IMR-90 (cell line): ENCODE measurements around the gene AGBL1. TPM values are rescaled to one million over a fixed set of nuclear protein-coding genes. Genes with fewer than 3 reads are reported as not detected.

Experiments used
- ATAC-seq: fragments of 200-7000 bp; cut with Tn5 transposase; 2 replicates; pipeline ENCODE4 v1.9.1; 2020; ENCODE audit warnings: low read depth, mild to moderate bottlenecking, moderate library complexity
- BruUV-seq: library from RNA; stranded (reverse); fragments of 400-500 nt; replicated peaks from 2 replicates; lab custom pipeline; 2021; lab: Mats Ljungman, UMichigan
- CTCF ChIA-PET: fragments of 300-600 bp; formaldehyde crosslinking; extraction: SDS; loops from one replicate; lab custom pipeline; 2021; ENCODE audit warnings: antibody characterized with exemption; lab: Yijun Ruan, JAX
- POLR2A ChIA-PET: fragments of 300-600 bp; sonication (Branson Sonifier 250); formaldehyde crosslinking; loops from one replicate; lab custom pipeline; 2022; ENCODE audit warnings: antibody characterized with exemption; ENCODE audit not compliant: unreplicated experiment; lab: Charles Lee
- DNase-seq: peaks from one replicate; pipeline ENCODE4 v3.0.0; 2013
- H2AFZ ChIP-seq: replicated peaks from 2 replicates; pipeline ENCODE3; 2013; ENCODE audit warnings: low read length, mild to moderate bottlenecking; ENCODE audit not compliant: poor library complexity
- H2AK5ac ChIP-seq: 2 replicates; pipeline ENCODE4 v1.6.1; 2013; ENCODE audit warnings: low read depth, low read length, inconsistent platforms
- H2AK9ac ChIP-seq: replicated peaks from 2 replicates; pipeline ENCODE3; 2013; ENCODE audit warnings: mild to moderate bottlenecking, low read depth, low read length, moderate library complexity; ENCODE audit not compliant: poor library complexity
- H2BK120ac ChIP-seq: 2 replicates; pipeline ENCODE4 v1.6.1; 2013; ENCODE audit warnings: low read depth, low read length, inconsistent platforms
- H2BK15ac ChIP-seq: 3 replicates; pipeline ENCODE4 v1.6.1; 2013; ENCODE audit warnings: low read depth, low read length, inconsistent platforms
- H2BK20ac ChIP-seq: 2 replicates; pipeline ENCODE4 v1.6.1; 2013; ENCODE audit warnings: low read depth, mild to moderate bottlenecking, inconsistent platforms, low read length, moderate library complexity
- H2BK5ac ChIP-seq: 2 replicates; pipeline ENCODE4 v1.6.1; 2013; ENCODE audit warnings: mild to moderate bottlenecking, low read depth, low read length, inconsistent platforms; ENCODE audit not compliant: poor library complexity, severe bottlenecking
- H3K14ac ChIP-seq: replicated peaks from 2 replicates; pipeline ENCODE4 v1.6.1; 2013; ENCODE audit warnings: low read depth, low read length, inconsistent platforms
- H3K18ac ChIP-seq: 2 replicates; pipeline ENCODE4 v1.6.1; 2013; ENCODE audit warnings: low read depth, low read length, control low read depth
- H3K23ac ChIP-seq: 2 replicates; pipeline ENCODE4 v1.6.1; 2013; ENCODE audit warnings: low read depth, low read length, inconsistent platforms
- H3K27ac ChIP-seq: 2 replicates; pipeline ENCODE4 v1.5.1; 2013; ENCODE audit warnings: mild to moderate bottlenecking, control low read depth, low read length; ENCODE audit not compliant: insufficient read depth
- H3K27me3 ChIP-seq: 2 replicates; pipeline ENCODE4 v1.6.1; 2013; ENCODE audit warnings: low read length; ENCODE audit not compliant: control insufficient read depth, insufficient read depth
- H3K36me3 ChIP-seq: 2 replicates; pipeline ENCODE4 v1.6.1; 2013; ENCODE audit warnings: low read length, mixed read lengths; ENCODE audit not compliant: control insufficient read depth, insufficient read depth
- H3K4ac ChIP-seq: 2 replicates; pipeline ENCODE4 v1.6.1; 2013; ENCODE audit warnings: low read depth, low read length, inconsistent platforms
- H3K4me1 ChIP-seq: 2 replicates; pipeline ENCODE4 v1.6.1; 2013; ENCODE audit warnings: low read length, mixed read lengths; ENCODE audit not compliant: control insufficient read depth, insufficient read depth
- H3K4me2 ChIP-seq: 2 replicates; pipeline ENCODE4 v1.6.1; 2013; ENCODE audit warnings: low read depth, mild to moderate bottlenecking, control low read depth, low read length, moderate library complexity
- H3K4me3 ChIP-seq: 2 replicates; pipeline ENCODE4 v1.5.1; 2013; ENCODE audit warnings: low read depth, mild to moderate bottlenecking, control low read depth, low read length, moderate library complexity; ENCODE audit not compliant: insufficient read depth
- H3K56ac ChIP-seq: 2 replicates; pipeline ENCODE4 v1.6.1; 2013; ENCODE audit warnings: low read length, inconsistent platforms; ENCODE audit not compliant: insufficient read depth; ENCODE audit errors: extremely low read depth
- H3K79me1 ChIP-seq, 2 experiments: 2 replicates each; pipeline ENCODE4 v1.6.1; 2013; ENCODE audit warnings: low read length in 2 of 2, inconsistent platforms in 1 of 2, low read depth in 1 of 2
- H3K9ac ChIP-seq: 2 replicates; pipeline ENCODE4 v1.6.1; 2013; ENCODE audit warnings: low read depth, low read length, control low read depth
- H3K9me1 ChIP-seq: 2 replicates; pipeline ENCODE4 v1.6.1; 2013; ENCODE audit warnings: low read length, inconsistent platforms; ENCODE audit not compliant: insufficient read depth
- H3K9me3 ChIP-seq: 2 replicates; pipeline ENCODE4 v1.6.1; 2013; ENCODE audit warnings: low read length; ENCODE audit not compliant: control insufficient read depth, insufficient read depth
- H4K20me1 ChIP-seq: 2 replicates; pipeline ENCODE4 v1.6.1; 2013; ENCODE audit warnings: low read length, inconsistent platforms; ENCODE audit not compliant: insufficient read depth
- H4K5ac ChIP-seq: 2 replicates; pipeline ENCODE4 v1.6.1; 2013; ENCODE audit warnings: mild to moderate bottlenecking, low read depth, low read length, control low read depth
- H4K8ac ChIP-seq, 2 experiments: 2 replicates each; pipeline ENCODE4 v1.6.1; 2013; ENCODE audit warnings: low read depth in 2 of 2, low read length in 2 of 2, control low read depth in 1 of 2, inconsistent platforms in 1 of 2
- H4K91ac ChIP-seq: 2 replicates; pipeline ENCODE4 v1.6.1; 2013; ENCODE audit warnings: low read depth, low read length, inconsistent platforms; ENCODE audit not compliant: insufficient read depth
- CHD1 ChIP-seq: IDR thresholded peaks from 2 replicates; pipeline ENCODE4 v1.6.1; 2012; ENCODE audit warnings: low read depth, low read length, improper control_type of control experiment
- FOS ChIP-seq: fragments of 150-350 bp; IDR thresholded peaks from 2 replicates; pipeline ENCODE4 v1.6.1; 2016; ENCODE audit warnings: low read depth, low read length
- USF2 ChIP-seq: fragments of 150-350 bp; IDR thresholded peaks from 2 replicates; pipeline ENCODE4 v1.6.1; 2017; ENCODE audit warnings: mild to moderate bottlenecking, antibody characterized with exemption, low read length, low read depth
- WGBS, 2 experiments: methylation state at CpG; one replicate each; pipeline versions ENCODE4 v1.1.5 to v1.1.7; 2013; ENCODE audit warnings: missing lambda C conversion rate in 2 of 2; ENCODE audit not compliant: insufficient read length in 1 of 2; ENCODE audit errors: extremely low coverage in 2 of 2; 5-methylcytosine and 5-hydroxymethylcytosine counted together
- dilution Hi-C: fragments of 300-500 bp; cut with HindIII; formaldehyde crosslinking; loops from one replicate; pipeline ENCODE4 v1.14.3; 2018; ENCODE audit warnings: low sequenced_read_pairs; ENCODE audit not compliant: unreplicated experiment
- in situ Hi-C: fragments of 300-500 bp; cut with MboI; formaldehyde crosslinking; loops from 3 replicates; pipeline ENCODE4 v1.14.3; 2019; ENCODE audit warnings: low sequenced_read_pairs, inconsistent platforms, mixed read lengths
- intact Hi-C: fragments of 100-400 bp; cut with micrococcal nuclease; formaldehyde crosslinking; loops from 2 replicates; pipeline ENCODE4 v1.10.0; 2022
- polyA plus RNA-seq, 3 experiments: library from polyadenylated mRNA; depleted of rRNA; stranded (reverse); fragments of >200 nt; gene quantifications; 2 replicates each; pipeline ENCODE4 v1.2.3, GENCODE V29; 2012; ENCODE audit warnings: low replicate concordance in 1 of 3
- total RNA-seq: library from RNA; depleted of rRNA; stranded (reverse); fragments of >200 nt; gene quantifications from 2 replicates; pipeline ENCODE4 v1.2.3, GENCODE V29; 2012

The AGBL1 gene
- total and polyA plus RNA-seq, 2 of the 4 experiments (the other 2 are of a cell fraction) = not detected

- Histone ChIP-seq H3K23ac (no peak overlapping the region), H2AFZ (no peak overlapping the region), H3K14ac (no peak overlapping the region), H2AK9ac (no peak overlapping the region), H3K27ac (no peak overlapping the region), H2BK120ac (no peak overlapping the region), H3K4me2 (no peak overlapping the region), H2BK5ac (no peak overlapping the region), H4K20me1 (no peaks in the 10 kb centered on the region), H3K9me1 (no peaks in the 10 kb centered on the region), H3K79me1 (no peaks in the 10 kb centered on the region), H2AK5ac (no peak overlapping the region), H3K4me3 (no peak overlapping the region), H3K36me3 (no peaks in the 10 kb centered on the region), H3K9me3 (peaks cover 14% of the 10 kb centered on the region), H3K27me3 (no peaks in the 10 kb centered on the region), H3K18ac (no peak overlapping the region), H2BK15ac (no peak overlapping the region), H3K9ac (no peak overlapping the region), H3K4me1 (no peaks in the 10 kb centered on the region), H4K5ac (no peak overlapping the region), H3K4ac (no peak overlapping the region), H3K56ac (no peak overlapping the region), H2BK20ac (no peak overlapping the region), H4K91ac (no peak overlapping the region), H4K8ac (no peak overlapping the region)
- in situ Hi-C loops = no loop called here
- no CpG with 5 or more reads among the region's 3 CpGs for WGBS, 2 experiments
- ChIA-PET CTCF (no interaction called here), POLR2A (no interaction called here)
- intact Hi-C loops = no loop called here
- DNase-seq = no peak
- dilution Hi-C loops = no loop called here
- no peak for TF ChIP-seq USF2
- TF ChIP-seq CHD1 = no peak
- no peak for TF ChIP-seq FOS
- BruUV-seq = no TSS peak
- ATAC-seq = no peak
Measured at GRCh38 chr15:86403914-86404583, 324.4 kb downstream of the AGBL1 start.
